ENCODE results near the gene INS. TPM values are rescaled to one million over a fixed set of nuclear protein-coding genes. Genes with fewer than 3 reads are reported as not detected.

The INS gene
- total and polyA plus RNA-seq, 4 donors = 1.2 to 3.3 TPM; not detected in 2

DNA sequence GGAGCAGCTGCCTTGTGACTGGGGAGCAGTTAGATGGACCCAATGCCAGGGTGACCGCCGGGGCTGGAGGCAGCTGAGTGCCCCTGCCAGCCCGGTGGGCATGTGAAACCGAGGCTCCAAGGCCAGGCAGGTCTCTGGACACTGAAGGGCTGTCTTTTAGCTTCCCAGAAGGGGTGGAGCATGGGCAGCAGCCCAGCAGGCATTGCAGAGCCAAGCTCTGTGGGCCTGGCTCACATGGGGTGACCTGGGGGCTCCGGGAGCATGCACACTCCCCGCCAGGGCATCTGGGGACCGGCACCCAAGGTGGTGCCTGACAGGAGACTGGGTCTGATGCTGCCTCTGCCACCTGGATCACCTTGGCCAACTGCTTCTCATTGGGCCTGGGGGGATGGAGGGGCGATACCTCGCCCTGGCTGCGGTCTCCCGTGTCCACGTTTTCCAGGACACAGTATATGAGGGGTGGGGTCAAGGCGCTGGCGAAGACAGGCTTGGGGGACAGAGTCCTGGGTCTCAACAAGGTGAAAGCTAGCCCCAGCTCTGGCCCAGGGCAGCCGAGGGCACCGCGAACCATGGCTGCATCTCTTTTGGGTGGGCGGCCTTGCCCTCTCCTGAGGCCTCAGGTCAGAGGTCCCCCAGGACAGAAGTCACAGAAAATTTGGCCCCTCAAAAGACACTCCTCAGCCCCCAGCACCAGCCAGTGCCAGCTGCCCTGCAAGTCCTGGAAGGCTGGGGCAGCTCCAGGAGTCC, 3.5 kb downstream of the INS start:
- TF ChIP-seq, protein P1, sequence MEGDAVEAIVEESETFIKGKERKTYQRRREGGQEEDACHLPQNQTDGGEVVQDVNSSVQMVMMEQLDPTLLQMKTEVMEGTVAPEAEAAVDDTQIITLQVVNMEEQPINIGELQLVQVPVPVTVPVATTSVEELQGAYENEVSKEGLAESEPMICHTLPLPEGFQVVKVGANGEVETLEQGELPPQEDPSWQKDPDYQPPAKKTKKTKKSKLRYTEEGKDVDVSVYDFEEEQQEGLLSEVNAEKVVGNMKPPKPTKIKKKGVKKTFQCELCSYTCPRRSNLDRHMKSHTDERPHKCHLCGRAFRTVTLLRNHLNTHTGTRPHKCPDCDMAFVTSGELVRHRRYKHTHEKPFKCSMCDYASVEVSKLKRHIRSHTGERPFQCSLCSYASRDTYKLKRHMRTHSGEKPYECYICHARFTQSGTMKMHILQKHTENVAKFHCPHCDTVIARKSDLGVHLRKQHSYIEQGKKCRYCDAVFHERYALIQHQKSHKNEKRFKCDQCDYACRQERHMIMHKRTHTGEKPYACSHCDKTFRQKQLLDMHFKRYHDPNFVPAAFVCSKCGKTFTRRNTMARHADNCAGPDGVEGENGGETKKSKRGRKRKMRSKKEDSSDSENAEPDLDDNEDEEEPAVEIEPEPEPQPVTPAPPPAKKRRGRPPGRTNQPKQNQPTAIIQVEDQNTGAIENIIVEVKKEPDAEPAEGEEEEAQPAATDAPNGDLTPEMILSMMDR (IDR thresholded peaks at IDR 0.05; ENCODE audit: control extremely low read depth, extremely low read depth) = no peak
- Histone ChIP-seq H3K27me3 (ENCODE audit: control insufficient read depth in 3 of 3, insufficient read depth in 3 of 3, low read length in 2 of 3) (peaks cover 0 to 12% (median 0%) of the 10 kb centered on the region in 3 donors), H3K36me3 (ENCODE audit: control insufficient read depth in 4 of 4, insufficient read depth in 4 of 4, low read length in 4 of 4) (no peaks in the 10 kb centered on the region), H3K4me1 (ENCODE audit: control insufficient read depth in 5 of 5, insufficient read depth in 5 of 5, low read length in 5 of 5) (no peaks in the 10 kb centered on the region), H3K9me3 (ENCODE audit: control insufficient read depth in 4 of 4, insufficient read depth in 3 of 4, low read length in 3 of 4) (peaks cover 0 to 3% (median 0%) of the 10 kb centered on the region in 4 donors), H3K9ac (ENCODE audit: insufficient read depth in 1 of 2, low read length in 2 of 2) (no peak overlapping the region), H3K4me3 (no peak overlapping the region), H3K27ac (ENCODE audit: low read depth in 1 of 2, low read length in 1 of 2) (no peak overlapping the region)
- WGBS, 2 donors = 77 to 83% methylated on average over 18 of the region's 18 CpGs
- no peak for DNase-seq
- no peak for ATAC-seq (ENCODE audit: insufficient read depth, low FRiP score)

DNA sequence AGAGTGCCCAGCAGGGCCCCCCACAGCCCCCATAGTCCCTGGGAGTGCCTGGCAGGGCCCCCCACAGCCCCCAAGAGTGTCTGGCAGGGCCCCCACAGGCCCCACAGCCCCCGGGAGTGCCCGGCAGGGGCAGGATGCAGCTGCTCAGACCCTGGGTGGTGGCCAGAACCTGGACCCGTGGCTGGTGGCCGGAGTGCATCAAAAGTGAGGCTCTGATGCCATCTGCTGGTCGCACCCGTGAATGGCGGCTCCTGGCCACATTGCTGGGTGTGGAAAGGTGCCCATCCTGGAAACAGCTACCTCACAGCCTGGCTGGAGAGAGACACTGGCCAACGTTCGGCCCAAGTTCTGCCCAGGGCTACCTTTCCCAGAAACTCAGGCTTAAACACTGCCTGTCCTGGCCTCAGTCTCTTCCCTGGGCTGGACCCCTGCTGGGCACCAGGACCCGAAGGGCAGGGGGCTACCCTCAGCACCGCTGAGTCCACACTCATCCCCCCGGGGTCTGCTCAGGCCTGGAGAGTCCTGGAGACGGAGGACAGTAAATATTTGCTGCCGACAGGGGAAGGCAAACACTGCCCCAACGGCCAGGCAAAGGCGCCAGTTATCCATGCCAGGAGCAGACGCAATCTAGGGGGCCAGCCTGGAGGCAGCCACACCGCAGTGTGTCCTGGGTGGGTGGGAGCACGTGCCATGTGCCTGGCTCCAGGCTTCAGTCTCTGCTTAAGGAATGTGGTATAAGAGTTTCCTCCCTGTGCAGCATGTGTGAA, 4.4 kb downstream of the INS start:
- no peak overlapping the region for H3K4me3 ChIP-seq
- ATAC-seq (ENCODE audit: insufficient read depth, low FRiP score) = no peak
- TF ChIP-seq, protein P1 (IDR thresholded peaks at IDR 0.05; ENCODE audit: control extremely low read depth, extremely low read depth) = peak; percentile 65
- H3K9ac ChIP-seq (ENCODE audit: insufficient read depth in 1 of 2, low read length in 2 of 2) = no peak overlapping the region
- peaks cover 0 to 3% (median 0%) of the 10 kb centered on the region in 4 donors for H3K9me3 ChIP-seq (ENCODE audit: control insufficient read depth in 4 of 4, insufficient read depth in 3 of 4, low read length in 3 of 4)
- peaks cover 0 to 4% (median 0%) of the 10 kb centered on the region in 5 donors for H3K4me1 ChIP-seq (ENCODE audit: control insufficient read depth in 5 of 5, insufficient read depth in 5 of 5, low read length in 5 of 5)
- no peaks in the 10 kb centered on the region for H3K36me3 ChIP-seq (ENCODE audit: control insufficient read depth in 4 of 4, insufficient read depth in 4 of 4, low read length in 4 of 4)
- DNase-seq = peak; percentile 65 to 79 (median 67)
- H3K27me3 ChIP-seq (ENCODE audit: control insufficient read depth in 3 of 3, insufficient read depth in 3 of 3, low read length in 2 of 3) = peaks cover 0 to 12% (median 0%) of the 10 kb centered on the region in 3 donors
- WGBS, 2 donors = 32 to 39% methylated on average over 19 of the region's 19 CpGs
- H3K27ac ChIP-seq (ENCODE audit: low read depth in 1 of 2, low read length in 1 of 2) = no peak overlapping the region

DNA sequence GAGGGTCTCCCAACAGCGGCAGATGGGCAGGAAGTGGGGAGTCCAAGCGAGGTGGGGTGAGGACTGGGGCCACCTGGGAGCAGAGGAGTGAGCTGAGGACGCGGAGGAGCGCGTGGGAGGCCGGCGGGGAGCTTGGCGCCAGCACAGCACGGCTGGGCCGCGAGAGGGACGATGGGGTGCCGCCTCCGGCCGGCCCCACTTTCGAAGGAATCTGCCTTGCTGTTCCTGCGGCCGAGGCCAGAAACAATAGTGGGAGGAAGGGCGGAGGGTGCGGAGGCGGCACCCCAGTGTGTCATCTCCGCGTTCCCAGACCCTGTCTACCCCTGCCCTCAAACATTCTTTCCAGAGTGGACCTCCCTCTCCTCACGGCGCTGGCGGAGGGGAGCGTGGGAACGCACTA, 5.5 kb downstream of the INS start:
- DNase-seq (no peak), ATAC-seq (ENCODE audit: insufficient read depth, low FRiP score) (no peak)
- 65 to 78% methylated on average over 29 of the region's 29 CpGs for whole genome bisulfite sequencing, 2 donors
- H3K36me3 ChIP-seq (ENCODE audit: control insufficient read depth in 4 of 4, insufficient read depth in 4 of 4, low read length in 4 of 4) = no peaks in the 10 kb centered on the region
- H3K4me3 ChIP-seq = no peak overlapping the region
- H3K9ac ChIP-seq (ENCODE audit: insufficient read depth in 1 of 2, low read length in 2 of 2) = no peak overlapping the region
- H3K27me3 ChIP-seq (ENCODE audit: control insufficient read depth in 3 of 3, insufficient read depth in 3 of 3, low read length in 2 of 3) = peaks cover 4 to 8% (median 4%) of the 10 kb centered on the region in 3 donors
- no peak overlapping the region for H3K27ac ChIP-seq (ENCODE audit: low read depth in 1 of 2, low read length in 1 of 2)
- TF ChIP-seq, protein P1 (IDR thresholded peaks at IDR 0.05; ENCODE audit: control extremely low read depth, extremely low read depth) = no peak
- peaks cover 0 to 3% (median 0%) of the 10 kb centered on the region in 4 donors for H3K9me3 ChIP-seq (ENCODE audit: control insufficient read depth in 4 of 4, insufficient read depth in 3 of 4, low read length in 3 of 4)
- H3K4me1 ChIP-seq (ENCODE audit: control insufficient read depth in 5 of 5, insufficient read depth in 5 of 5, low read length in 5 of 5) = peaks cover 0 to 7% (median 0%) of the 10 kb centered on the region in 5 donors

All from lung (tissue), 12 donors.